ENCODE measurements around the gene KRT84.

DNA sequence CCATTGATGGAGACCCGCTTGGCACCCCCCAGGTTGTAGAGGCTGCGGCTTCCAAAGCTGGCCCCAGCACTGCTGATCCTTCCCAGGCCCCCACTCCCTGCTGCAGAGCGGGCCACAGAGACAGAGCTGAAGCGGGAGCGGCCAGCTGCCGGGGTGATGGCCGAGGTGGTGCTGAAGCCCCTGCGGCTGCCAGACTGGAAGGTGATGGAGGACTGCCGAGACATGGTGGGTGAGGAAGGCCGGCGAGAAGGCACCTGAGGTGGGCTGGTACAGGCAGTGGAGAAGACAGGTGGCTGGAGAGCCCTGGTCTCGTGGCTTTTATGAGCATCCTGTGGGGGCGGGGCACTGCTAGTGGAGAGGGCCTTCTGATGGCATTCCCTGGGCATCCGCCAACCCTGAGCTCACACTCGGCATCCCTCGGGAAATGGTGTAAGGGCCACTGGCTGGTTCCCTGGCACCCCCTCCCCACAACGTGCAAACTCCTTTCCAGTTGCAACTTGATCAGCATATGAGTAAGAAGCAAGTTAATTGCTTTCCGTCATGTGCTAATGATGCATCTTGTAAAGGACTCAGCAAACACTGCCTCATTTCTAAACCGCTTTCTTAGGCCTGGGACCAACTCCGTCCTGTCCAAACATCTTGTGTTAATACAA, 48.8 kb upstream of the KRT84 start, which contains the start of gene KRT75:
- TF ChIP-seq, protein P1, sequence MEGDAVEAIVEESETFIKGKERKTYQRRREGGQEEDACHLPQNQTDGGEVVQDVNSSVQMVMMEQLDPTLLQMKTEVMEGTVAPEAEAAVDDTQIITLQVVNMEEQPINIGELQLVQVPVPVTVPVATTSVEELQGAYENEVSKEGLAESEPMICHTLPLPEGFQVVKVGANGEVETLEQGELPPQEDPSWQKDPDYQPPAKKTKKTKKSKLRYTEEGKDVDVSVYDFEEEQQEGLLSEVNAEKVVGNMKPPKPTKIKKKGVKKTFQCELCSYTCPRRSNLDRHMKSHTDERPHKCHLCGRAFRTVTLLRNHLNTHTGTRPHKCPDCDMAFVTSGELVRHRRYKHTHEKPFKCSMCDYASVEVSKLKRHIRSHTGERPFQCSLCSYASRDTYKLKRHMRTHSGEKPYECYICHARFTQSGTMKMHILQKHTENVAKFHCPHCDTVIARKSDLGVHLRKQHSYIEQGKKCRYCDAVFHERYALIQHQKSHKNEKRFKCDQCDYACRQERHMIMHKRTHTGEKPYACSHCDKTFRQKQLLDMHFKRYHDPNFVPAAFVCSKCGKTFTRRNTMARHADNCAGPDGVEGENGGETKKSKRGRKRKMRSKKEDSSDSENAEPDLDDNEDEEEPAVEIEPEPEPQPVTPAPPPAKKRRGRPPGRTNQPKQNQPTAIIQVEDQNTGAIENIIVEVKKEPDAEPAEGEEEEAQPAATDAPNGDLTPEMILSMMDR (IDR thresholded peaks at IDR 0.05) = no peak
- TF ChIP-seq EZH2 (IDR thresholded peaks at IDR 0.05) = no peak
- no peak for TF ChIP-seq EZH2phosphoT487 (IDR thresholded peaks at IDR 0.05)

All from neural progenitor cell (in vitro differentiated cells).